Right atrium auricular region (tissue), 2 donors: ENCODE results near the gene QSOX2. TPM values are rescaled to one million over a fixed set of nuclear protein-coding genes. Genes with fewer than 3 reads are reported as not detected.

Experiments used
- DNase-seq: peaks from one replicate; pipeline ENCODE4 v3.0.0-alpha.2; 2019; ENCODE audit warnings: low spot score
- H3K27ac ChIP-seq, 2 donors: fragments of 200-600 bp; sonication (generic); 1 replicate in 1 of 2; 2 replicates in 1 of 2; pipeline ENCODE4 v1.5.1; 2016 to 2019
- H3K27me3 ChIP-seq, 2 donors: fragments of 200-600 bp; sonication (generic); one replicate each; pipeline versions ENCODE4 v1.5.1 to v1.6.0; 2017 to 2019
- H3K36me3 ChIP-seq: fragments of 200-600 bp; sonication (generic); one replicate; pipeline ENCODE4 v1.5.1; 2016
- H3K4me1 ChIP-seq, 2 donors: fragments of 200-600 bp; sonication (generic); one replicate each; pipeline versions ENCODE4 v1.5.1 to v1.6.0; 2017 to 2019
- H3K4me3 ChIP-seq, 2 donors: fragments of 200-600 bp; sonication (generic); 1 replicate in 1 of 2; 2 replicates in 1 of 2; pipeline ENCODE4 v1.5.1; 2017 to 2019; ENCODE audit warnings: mild to moderate bottlenecking in 1 of 2, moderate library complexity in 1 of 2
- H3K9me3 ChIP-seq, 2 donors: fragments of 200-600 bp; sonication (generic); one replicate each; pipeline ENCODE4 v1.5.1; 2019
- CTCF ChIP-seq, 2 donors: fragments of 200-600 bp; sonication (generic); IDR thresholded peaks; one replicate each; pipeline ENCODE4 v1.5.1; 2019; ENCODE audit warnings: antibody characterized with exemption in 2 of 2
- total RNA-seq, 2 donors: library from RNA; depleted of rRNA; stranded (reverse); fragments of >200 nt; gene quantifications; one replicate each; pipeline ENCODE4 v1.1.0, GENCODE V29; 2016

The QSOX2 gene
- total RNA-seq, 2 donors from 2014 or later = 3.2 to 6.3 TPM

DNA sequence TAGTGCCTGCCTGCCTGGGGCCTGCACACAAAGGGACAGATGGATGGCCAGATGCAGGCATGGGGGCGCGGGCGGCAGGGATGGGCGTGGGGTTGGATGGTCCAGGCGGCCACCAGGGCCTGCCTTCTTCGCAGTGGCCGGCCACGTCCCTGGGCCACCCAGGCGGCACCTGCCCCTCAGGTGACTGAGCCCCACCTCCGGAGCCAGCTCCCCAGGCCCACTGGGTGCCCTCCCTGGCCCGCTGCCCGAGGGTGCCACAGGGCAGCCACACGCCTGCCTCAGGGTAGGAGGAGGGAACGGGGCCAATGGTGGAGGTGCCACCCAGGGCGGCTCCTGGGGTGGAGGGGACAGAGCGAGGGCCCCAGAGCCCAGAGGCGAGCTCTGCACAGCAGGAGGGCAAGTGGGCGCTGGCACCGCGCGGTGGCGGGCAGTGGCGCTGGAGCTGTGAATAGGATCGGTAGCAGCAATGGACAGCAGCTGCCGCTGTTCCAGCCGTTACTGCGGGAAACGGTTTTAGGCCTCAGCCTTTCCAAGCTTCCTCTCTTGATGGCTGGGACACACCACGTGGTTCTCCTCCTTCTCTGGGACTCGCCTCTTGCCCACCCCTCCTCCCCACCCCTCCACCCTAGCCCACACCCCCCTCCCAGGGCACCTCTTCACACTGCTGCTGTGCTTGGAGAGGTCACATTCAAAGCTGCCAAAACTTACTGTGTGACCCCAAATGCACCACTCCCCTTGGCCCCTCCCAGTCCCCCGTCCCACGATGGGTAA, 59.8 kb downstream of the QSOX2 start:
- H3K36me3 ChIP-seq = no peaks in the 10 kb centered on the region
- TF ChIP-seq CTCF (IDR thresholded peaks at IDR 0.05) = no peak
- H3K27ac ChIP-seq = no peak overlapping the region
- H3K4me1 ChIP-seq = no peaks in the 10 kb centered on the region
- H3K4me3 ChIP-seq = no peak overlapping the region
- DNase-seq = no peak
- H3K9me3 ChIP-seq = no peaks in the 10 kb centered on the region
- no peaks in the 10 kb centered on the region for H3K27me3 ChIP-seq

DNA sequence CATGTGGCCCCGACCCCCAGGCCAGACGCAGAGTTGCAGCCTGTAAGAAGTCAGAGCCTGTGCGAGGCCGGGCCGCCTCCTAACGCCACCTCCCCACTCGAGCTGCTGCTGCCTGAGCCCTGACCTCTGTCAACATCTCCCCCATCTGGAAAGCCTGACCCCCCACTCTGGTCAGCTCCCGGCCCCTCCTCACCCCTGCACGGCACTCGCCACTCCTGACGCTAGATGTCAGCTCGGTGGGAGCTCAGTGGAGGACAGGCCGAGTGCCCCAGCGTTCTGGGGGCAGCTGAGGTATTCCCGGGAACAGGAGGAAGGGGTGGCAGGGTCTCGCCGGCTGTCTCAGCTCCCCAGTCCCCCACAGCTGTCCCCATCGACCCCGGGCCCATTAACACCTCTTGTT, 60.5 kb downstream of the QSOX2 start:
- Histone ChIP-seq H3K4me3 (no peak overlapping the region), H3K36me3 (no peaks in the 10 kb centered on the region), H3K4me1 (no peaks in the 10 kb centered on the region), H3K27me3 (no peaks in the 10 kb centered on the region), H3K27ac (no peak overlapping the region), H3K9me3 (no peaks in the 10 kb centered on the region)
- DNase-seq = no peak
- TF ChIP-seq CTCF (IDR thresholded peaks at IDR 0.05) = no peak

DNA sequence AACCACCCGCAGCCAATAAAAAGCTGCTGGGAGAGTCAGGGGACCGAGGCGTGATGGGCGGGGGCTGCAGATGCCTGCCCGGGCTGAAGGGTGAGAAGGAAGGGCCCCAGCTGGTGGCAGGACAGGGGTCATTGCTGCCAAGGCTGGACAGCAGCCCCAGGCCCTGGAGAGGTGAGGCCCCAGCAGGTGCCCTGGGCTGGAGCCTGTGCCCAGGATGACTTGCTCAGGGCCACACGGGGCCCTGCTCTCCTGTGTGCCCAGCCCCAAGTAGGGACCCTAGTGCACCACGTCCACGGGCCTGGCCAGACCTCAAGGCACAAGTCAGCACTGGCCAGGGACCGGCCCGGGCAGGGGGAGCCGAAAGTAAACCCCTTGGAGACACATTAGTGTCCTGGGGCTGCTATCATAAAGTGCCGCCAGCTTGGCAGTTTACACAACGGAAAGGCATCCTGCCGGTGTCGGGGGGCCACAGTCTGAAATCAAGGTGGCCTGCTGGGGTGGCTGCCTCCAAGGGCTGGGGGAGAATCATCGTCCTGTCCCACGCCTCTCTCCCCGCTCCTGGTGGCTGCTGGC, 62.7 kb downstream of the QSOX2 start:
- H3K36me3 ChIP-seq = no peaks in the 10 kb centered on the region
- TF ChIP-seq CTCF (IDR thresholded peaks at IDR 0.05) = no peak
- H3K27me3 ChIP-seq = no peaks in the 10 kb centered on the region
- no peaks in the 10 kb centered on the region for H3K9me3 ChIP-seq
- H3K4me1 ChIP-seq = no peaks in the 10 kb centered on the region
- H3K27ac ChIP-seq = no peak overlapping the region
- no peak overlapping the region for H3K4me3 ChIP-seq
- DNase-seq = no peak

- Histone ChIP-seq H3K27me3 (no peaks in the 10 kb centered on the region), H3K4me3 (no peak overlapping the region), H3K27ac (no peak overlapping the region), H3K36me3 (no peaks in the 10 kb centered on the region), H3K9me3 (no peaks in the 10 kb centered on the region), H3K4me1 (no peaks in the 10 kb centered on the region)
- DNase-seq = no peak
- no peak for TF ChIP-seq CTCF (IDR thresholded peaks at IDR 0.05)
These were observed 63.2 kb downstream of the QSOX2 start for GRCh38 chr9:136182420-136182787.

- no peak overlapping the region for H3K4me3 ChIP-seq
- H3K36me3 ChIP-seq = no peaks in the 10 kb centered on the region
- H3K4me1 ChIP-seq = no peaks in the 10 kb centered on the region
- H3K27ac ChIP-seq = no peak overlapping the region
- H3K9me3 ChIP-seq = no peaks in the 10 kb centered on the region
- no peaks in the 10 kb centered on the region for H3K27me3 ChIP-seq
- no peak for TF ChIP-seq CTCF (IDR thresholded peaks at IDR 0.05)
- no peak for DNase-seq
These were observed 63.7 kb downstream of the QSOX2 start for GRCh38 chr9:136181784-136182419.
